HG03064 (cell line): ENCODE results near the gene ASB18.
"Not testable (repeated sequence)": the region's sequence is repeated elsewhere in the genome, so short reads cannot be mapped to it uniquely, and the experiment has no call there.

Experiments used
- ATAC-seq: cut with Tn5 transposase; IDR thresholded peaks from one replicate; pipeline ENCODE4 v1.9.1; 2021; ENCODE audit warnings: low read depth; ENCODE audit not compliant: unreplicated experiment

The ASB18 gene

GRCh38 chr2:236264256-236264655 is at the start of gene ASB18:
Gene ASB18 (minus strand): TSS chr2:236264406. CDS start chr2:236264345, 61 bp downstream.
- ATAC-seq: no peak

DNA sequence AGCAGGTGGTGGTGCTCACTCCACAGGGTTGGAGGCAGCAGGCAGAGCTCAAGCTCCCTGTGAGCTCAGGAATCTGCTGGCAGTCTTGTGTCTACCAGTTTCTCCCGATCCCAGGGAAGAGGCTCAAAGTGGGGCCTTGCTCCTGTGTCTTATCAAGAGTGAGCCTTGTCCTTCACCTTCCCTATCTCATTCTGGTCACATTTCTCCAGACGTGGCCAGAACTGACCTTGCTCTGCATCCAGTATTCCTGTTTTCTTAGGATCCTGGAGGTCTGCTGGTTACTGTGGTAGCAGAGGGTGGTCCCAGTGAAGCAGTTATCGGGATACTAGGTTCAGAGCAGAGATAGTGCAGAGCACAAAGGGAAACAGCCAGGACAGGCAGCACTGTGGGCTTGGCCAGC is 47.1 kb upstream of the ASB18 start:
- no peak for ATAC-seq

GRCh38 chr2:236309669-236310029 is 45.4 kb upstream of the ASB18 start:
- ATAC-seq: no peak

GRCh38 chr2:236308855-236309668 is 44.9 kb upstream of the ASB18 start:
- ATAC-seq: no peak

- ATAC-seq: no peak
These were observed 43.4 kb upstream of the ASB18 start for GRCh38 chr2:236307641-236308040.

GRCh38 chr2:236306825-236307540 is 42.8 kb upstream of the ASB18 start:
- no peak for ATAC-seq

DNA sequence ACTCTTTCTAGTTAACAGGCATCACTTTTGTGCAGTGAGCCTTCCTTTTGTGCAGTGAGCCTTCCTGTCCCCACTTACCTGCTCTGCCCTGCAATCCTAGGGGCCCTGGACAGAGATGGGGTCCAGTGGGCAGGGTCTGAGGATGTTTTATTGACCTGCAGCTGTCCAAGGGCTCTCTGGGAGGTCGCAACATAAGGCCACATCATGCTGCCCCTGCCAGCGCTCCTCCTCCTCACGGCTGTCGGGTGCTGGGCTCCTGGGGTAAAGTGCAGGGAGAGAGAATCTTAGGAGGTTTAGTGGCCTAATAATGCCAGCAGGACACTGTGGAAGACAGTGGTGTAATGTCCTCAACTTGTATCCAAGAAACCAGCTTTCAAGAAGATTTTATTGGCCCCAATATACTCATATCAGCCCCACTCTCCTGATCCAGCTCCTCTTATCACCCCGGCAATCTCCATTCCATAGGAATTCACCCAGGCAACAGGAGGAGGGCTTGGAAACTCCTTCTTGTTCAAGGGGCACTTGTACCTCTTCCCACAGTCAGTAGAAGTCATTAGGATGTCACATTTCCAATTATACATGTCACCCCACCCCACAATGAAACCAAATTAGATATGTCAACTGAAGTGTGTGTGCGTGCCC is 41.9 kb upstream of the ASB18 start:
- no peak for ATAC-seq

- no peak for ATAC-seq
These were observed 41.3 kb upstream of the ASB18 start for GRCh38 chr2:236305531-236305930.

- no peak for ATAC-seq
These were observed 39.7 kb upstream of the ASB18 start for GRCh38 chr2:236303935-236304334.

- ATAC-seq: no peak
These were observed 38.3 kb upstream of the ASB18 start for GRCh38 chr2:236302555-236302954.

DNA sequence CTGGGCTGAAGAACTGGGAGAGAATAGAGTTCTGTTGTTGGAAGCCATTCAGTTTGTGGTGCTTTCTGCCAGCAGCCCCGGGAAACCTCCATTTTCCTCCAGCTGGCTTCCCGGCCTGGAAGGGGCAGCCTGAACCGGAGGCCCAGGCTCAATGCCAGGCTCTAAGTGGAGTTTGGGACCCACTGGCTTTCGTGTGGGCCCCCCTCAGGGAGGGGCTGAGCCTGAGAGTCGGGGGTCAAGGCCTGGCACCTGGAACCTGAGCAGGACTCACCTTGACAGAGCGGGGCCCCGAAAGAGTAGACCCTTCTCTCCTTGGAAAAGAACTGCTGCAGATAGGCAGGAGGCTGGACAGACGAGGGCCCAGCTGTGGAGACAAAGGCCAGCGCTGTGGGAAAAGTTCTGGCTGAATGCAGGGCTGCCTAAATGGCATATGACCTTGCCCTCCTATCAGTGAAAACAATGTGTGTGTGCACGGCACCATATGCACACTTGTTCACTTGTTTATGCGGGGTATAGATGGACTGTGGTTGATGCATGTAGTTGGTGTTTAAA is 34.8 kb upstream of the ASB18 start:
- ATAC-seq: no peak

DNA sequence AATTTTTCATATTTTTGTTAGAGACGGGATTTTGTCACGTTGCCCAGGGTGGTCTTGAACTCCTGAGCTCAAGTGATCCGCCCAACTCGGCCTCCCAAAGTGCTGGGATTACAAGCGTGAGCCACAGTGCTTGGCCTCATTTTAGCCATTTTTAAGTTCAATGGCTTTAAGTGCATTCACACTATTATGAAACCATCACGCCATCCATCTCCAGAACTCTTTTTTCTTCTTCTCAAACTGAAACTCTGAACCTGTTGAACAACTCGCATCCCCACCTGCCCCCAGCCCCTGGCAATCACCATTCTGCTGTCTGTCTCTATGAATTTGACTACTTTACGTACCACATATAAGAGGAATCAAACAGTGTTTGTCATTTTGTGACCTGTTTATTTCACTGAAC is 31.3 kb upstream of the ASB18 start:
- no peak for ATAC-seq

GRCh38 chr2:236294647-236295046 is 30.4 kb upstream of the ASB18 start:
- ATAC-seq: no peak

GRCh38 chr2:236293241-236293810 is 29.1 kb upstream of the ASB18 start:
- ATAC-seq: no peak

GRCh38 chr2:236291911-236292310 is 27.7 kb upstream of the ASB18 start:
- ATAC-seq: no peak

DNA sequence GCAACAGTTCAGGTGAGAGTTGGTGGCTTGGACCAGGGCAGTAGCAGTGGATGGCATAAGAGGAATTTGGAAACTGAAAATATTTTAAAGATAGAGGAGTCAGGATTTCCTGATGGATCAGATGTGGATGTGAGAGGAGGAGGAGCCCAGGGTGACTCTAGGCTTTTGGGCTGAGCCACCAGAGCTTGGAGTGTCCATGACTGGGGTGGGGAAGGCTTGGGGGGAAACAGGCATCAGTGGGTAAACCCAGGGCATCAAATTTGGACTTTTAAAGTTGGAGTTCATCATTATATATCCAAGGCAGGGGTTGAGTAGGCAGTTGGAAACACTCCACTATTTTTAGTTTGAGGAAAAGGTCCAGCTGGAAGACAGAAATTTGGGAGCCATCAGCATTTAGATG is 27.3 kb upstream of the ASB18 start:
- no peak for ATAC-seq

- no peak for ATAC-seq
These were observed 26.7 kb upstream of the ASB18 start for GRCh38 chr2:236290742-236291425.

- no peak for ATAC-seq
These were observed 25.7 kb upstream of the ASB18 start for GRCh38 chr2:236289766-236290462.

DNA sequence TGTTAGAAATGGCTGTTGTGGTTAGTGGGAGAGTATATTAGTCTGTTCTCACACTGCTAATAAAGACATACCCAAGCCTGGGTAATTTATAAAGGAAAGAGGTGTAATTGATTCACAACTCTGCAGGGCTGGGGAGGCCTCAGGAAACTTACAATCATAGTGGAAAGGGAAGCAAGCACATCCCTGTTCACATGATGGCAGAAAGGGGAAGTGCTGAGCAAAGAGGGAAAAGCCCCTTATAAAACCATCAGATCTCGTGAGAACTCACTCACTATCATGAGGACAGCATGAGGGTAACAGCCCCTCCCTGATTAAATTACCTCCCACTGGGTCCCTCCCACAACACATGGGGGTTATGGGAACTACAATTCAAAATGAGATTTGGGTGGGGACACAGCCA is 24.2 kb upstream of the ASB18 start:
- not testable (repeated sequence) for ATAC-seq

- no peak for ATAC-seq
These were observed 23.4 kb upstream of the ASB18 start for GRCh38 chr2:236287656-236288055.
